ENCODE measurements around the gene SPATA31E1. TPM values are rescaled to one million over a fixed set of nuclear protein-coding genes. Genes with fewer than 3 reads are reported as not detected.
"Not testable (repeated sequence)": the region's sequence is repeated elsewhere in the genome, so short reads cannot be mapped to it uniquely, and the experiment has no call there.

The SPATA31E1 gene
- total and polyA plus RNA-seq, 7 donors: not detected

DNA sequence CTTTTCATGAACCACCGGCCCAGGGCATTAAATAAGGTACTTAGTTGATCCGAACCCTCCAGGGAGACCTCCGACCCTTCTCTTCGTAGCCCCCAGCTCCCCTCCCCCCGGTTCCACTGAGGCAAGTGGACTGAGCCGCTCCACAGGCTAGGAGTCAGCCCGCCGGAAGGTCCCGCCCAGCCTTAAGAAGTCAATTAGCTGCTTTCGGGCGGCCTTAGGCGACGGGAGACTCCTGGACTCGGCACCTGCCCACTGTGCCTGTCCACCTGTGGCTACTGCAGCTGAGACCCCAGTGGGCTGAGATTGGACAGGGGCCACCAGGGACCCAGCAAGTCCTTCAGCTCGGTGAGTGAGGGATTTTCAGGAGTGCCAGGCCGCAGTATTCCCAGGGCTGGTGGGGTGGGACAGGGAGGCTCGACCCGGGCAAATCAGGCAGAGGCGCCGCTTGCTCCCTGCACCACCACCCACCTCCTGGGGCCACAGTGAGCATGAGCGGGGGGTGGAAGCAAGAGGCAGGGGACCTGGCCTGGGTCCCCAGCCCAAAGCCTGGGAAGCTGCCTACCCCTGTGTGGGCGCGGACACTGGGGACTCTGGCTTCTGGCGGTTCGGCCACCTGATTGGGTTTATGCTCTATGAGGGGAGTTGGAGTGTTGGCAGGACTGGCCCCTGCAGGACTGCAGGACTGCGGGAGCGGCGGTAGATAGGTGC, 39.6 kb upstream of the SPATA31E1 start:
- intact Hi-C loops (cut with DNase I): no loop called here
- Histone ChIP-seq H3K4me3 (no peak overlapping the region), H3K4me1 (no peaks in the 10 kb centered on the region), H3K9me3 (no peaks in the 10 kb centered on the region), H3K27me3 (ENCODE audit: insufficient read depth in 3 of 3, low read length in 2 of 3) (no peaks in the 10 kb centered on the region), H3K27ac (no peak overlapping the region), H3K36me3 (ENCODE audit: insufficient read depth in 1 of 2, low read depth in 1 of 2) (no peaks in the 10 kb centered on the region)
- ATAC-seq (no peak), DNase-seq (no peak)
- WGBS, 3 donors: 95 to 96% (median 95%) methylated on average over 28 of the region's 28 CpGs
- TF ChIP-seq, protein P1, sequence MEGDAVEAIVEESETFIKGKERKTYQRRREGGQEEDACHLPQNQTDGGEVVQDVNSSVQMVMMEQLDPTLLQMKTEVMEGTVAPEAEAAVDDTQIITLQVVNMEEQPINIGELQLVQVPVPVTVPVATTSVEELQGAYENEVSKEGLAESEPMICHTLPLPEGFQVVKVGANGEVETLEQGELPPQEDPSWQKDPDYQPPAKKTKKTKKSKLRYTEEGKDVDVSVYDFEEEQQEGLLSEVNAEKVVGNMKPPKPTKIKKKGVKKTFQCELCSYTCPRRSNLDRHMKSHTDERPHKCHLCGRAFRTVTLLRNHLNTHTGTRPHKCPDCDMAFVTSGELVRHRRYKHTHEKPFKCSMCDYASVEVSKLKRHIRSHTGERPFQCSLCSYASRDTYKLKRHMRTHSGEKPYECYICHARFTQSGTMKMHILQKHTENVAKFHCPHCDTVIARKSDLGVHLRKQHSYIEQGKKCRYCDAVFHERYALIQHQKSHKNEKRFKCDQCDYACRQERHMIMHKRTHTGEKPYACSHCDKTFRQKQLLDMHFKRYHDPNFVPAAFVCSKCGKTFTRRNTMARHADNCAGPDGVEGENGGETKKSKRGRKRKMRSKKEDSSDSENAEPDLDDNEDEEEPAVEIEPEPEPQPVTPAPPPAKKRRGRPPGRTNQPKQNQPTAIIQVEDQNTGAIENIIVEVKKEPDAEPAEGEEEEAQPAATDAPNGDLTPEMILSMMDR (IDR thresholded peaks at IDR 0.05): no peak

DNA sequence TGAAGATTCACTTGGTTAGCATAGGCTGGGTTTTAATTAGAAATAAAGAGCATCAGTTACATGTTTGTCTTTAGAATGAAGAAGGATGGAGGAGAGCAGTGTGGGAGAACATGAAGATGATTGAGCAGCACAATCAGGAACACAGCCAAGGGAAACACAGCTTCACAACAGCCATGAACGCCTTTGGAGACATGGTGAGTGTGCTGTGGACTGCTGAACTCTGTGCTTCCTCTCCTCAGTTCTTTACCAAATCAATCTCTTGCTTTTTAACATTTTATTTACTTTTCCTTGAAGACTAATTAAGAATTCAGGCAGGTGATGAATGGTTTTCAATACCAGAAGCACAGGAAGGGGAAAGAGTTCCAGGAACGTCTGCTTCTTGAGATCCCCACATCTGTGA, 38.2 kb upstream of the SPATA31E1 start:
- no peak for DNase-seq
- TF ChIP-seq, protein P1 (IDR thresholded peaks at IDR 0.05): no peak
- Histone ChIP-seq H3K27ac (no peak overlapping the region), H3K27me3 (ENCODE audit: insufficient read depth in 3 of 3, low read length in 2 of 3) (no peaks in the 10 kb centered on the region), H3K9me3 (no peaks in the 10 kb centered on the region), H3K4me3 (no peak overlapping the region), H3K4me1 (no peaks in the 10 kb centered on the region), H3K36me3 (ENCODE audit: insufficient read depth in 1 of 2, low read depth in 1 of 2) (no peaks in the 10 kb centered on the region)
- 24 to 46% (median 42%) methylated on average over 2 of the region's 2 CpGs for WGBS, 3 donors
- ATAC-seq: no peak
- intact Hi-C loops (cut with DNase I): no loop called here

DNA sequence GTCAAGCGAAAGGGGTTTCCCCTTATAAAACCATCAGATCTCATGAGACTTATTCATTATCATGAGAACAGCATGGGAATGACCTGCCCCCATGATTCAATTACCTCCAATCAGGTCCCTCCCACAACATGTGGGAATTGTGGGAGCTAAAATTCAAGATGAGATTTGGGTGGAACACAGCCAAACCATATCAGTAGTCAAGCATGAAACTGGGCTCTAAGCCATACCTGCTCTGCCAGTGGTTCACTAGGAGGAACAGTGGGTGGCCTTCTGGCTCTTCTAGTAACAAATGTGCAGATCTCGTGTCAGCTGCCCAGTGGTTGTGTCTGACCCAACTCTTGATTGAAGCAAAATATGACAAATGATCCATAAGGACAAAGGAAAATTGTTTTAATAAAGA, 34.9 kb upstream of the SPATA31E1 start:
- H3K4me1 ChIP-seq; DNase-seq; intact Hi-C loops (cut with DNase I); H3K27me3 ChIP-seq (ENCODE audit: insufficient read depth in 3 of 3, low read length in 2 of 3); H3K27ac ChIP-seq; H3K4me3 ChIP-seq; H3K36me3 ChIP-seq (ENCODE audit: insufficient read depth in 1 of 2, low read depth in 1 of 2); H3K9me3 ChIP-seq; ATAC-seq: not testable (repeated sequence)
- WGBS, 3 donors: 47 to 68% (median 53%) methylated on average over 2 of the region's 2 CpGs

DNA sequence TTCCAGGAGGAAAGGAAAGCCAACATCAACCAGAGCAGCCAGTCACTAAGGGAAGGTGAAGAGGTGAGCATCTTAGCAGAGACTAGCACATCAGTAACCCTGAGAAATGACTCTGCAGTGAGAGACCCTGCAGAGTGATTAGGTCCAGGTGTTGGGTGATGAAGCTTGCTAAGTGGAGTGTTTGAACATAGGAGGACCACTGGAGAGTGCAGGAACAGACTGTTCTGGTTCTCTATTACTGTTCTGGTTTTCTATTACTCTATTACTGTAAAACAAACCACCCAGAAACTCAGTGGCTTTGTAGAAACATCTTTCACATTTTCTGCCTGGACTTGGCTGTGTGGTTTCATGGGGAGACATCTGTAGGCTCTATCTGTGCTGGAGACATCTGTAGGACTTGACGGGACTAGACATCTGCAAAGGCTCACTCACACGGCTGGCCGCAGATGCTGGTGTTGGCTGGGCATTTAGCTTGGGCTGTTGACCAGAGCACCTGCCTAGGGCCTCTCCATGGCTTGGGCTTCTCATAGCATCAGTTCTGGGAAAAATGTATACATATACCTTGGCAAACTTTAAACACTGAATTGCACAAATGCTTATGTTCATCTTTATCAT, 33.4 kb upstream of the SPATA31E1 start:
- Histone ChIP-seq H3K4me3 (no peak overlapping the region), H3K36me3 (ENCODE audit: insufficient read depth in 1 of 2, low read depth in 1 of 2) (no peaks in the 10 kb centered on the region), H3K27me3 (ENCODE audit: insufficient read depth in 3 of 3, low read length in 2 of 3) (no peaks in the 10 kb centered on the region), H3K9me3 (no peaks in the 10 kb centered on the region), H3K4me1 (no peaks in the 10 kb centered on the region), H3K27ac (no peak overlapping the region)
- 33 to 39% (median 33%) methylated on average over 3 of the region's 3 CpGs for WGBS, 3 donors
- ATAC-seq (no peak), DNase-seq (no peak)
- TF ChIP-seq, protein P1 (IDR thresholded peaks at IDR 0.05): no peak
- intact Hi-C loops (cut with DNase I): no loop called here

DNA sequence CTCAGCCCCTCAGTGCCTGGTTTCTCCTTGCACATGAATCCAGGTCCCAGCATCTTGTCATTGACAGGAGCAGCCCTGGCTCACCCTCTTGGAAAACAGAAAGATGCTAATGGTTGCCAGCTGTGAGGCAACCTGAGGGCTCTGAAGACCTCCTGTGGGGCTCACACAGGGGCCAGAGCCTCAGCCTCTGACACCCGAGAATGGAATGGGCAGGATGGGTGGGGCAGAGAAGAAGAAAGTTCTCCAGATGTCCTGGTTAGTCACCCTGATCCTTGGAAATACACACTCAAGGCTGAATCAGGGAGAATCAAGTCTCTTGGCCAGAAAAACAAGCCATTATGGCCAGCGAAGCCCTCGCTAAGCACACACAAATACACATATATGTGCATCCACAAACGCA, 32.3 kb upstream of the SPATA31E1 start:
- intact Hi-C loops (cut with DNase I): no loop called here
- Histone ChIP-seq H3K36me3 (ENCODE audit: insufficient read depth in 1 of 2, low read depth in 1 of 2) (no peaks in the 10 kb centered on the region), H3K4me3 (no peak overlapping the region), H3K27ac (no peak overlapping the region), H3K27me3 (ENCODE audit: insufficient read depth in 3 of 3, low read length in 2 of 3) (no peaks in the 10 kb centered on the region), H3K9me3 (no peaks in the 10 kb centered on the region), H3K4me1 (no peaks in the 10 kb centered on the region)
- 70 to 78% (median 75%) methylated on average over 4 of the region's 4 CpGs for WGBS, 3 donors
- DNase-seq (no peak), ATAC-seq (no peak)
- TF ChIP-seq, protein P1 (IDR thresholded peaks at IDR 0.05): no peak

DNA sequence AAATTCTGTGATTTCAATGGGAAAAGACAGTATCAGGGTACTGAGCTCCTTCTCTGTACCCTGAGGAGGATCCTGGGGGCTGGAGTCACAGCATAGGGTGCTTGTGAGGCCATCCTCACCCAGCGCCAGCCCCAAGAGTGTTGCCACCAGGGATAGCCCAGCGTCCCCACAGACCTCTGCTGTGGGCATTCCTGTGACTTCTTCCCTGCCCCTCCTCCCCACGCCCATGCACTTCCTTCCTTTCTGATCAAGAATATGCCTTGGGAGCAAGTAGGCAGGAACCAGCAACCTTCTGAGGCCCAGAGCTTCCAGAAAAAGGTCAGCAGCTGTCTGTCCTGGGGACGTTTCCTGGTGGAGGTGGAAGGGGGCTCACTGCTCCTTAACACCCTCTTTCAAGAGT, 31.5 kb upstream of the SPATA31E1 start:
- H3K36me3 ChIP-seq (ENCODE audit: insufficient read depth in 1 of 2, low read depth in 1 of 2); intact Hi-C loops (cut with DNase I); ATAC-seq: not testable (repeated sequence)

More for the DNA sequence above, 31.5 kb upstream of the SPATA31E1 start:
- H3K27ac ChIP-seq; H3K9me3 ChIP-seq; H3K4me3 ChIP-seq; DNase-seq; H3K4me1 ChIP-seq; H3K27me3 ChIP-seq (ENCODE audit: insufficient read depth in 3 of 3, low read length in 2 of 3): not testable (repeated sequence)
- WGBS, 3 donors: 72 to 87% (median 86%) methylated on average over 4 of the region's 4 CpGs

Measured in psoas muscle (tissue), 8 donors.